ENCODE data around the gene USP36.

Gene USP36

GRCh38 chr17:78771758-78772382 is 68.7 kb downstream of the USP36 start:
- intact Hi-C loops (cut with DNase I; ENCODE audit: low total_unique reads) = no loop called here
- Histone ChIP-seq H3K27me3 (no peaks in the 10 kb centered on the region), H3K4me1 (peaks cover 0 to 7% (median 0%) of the 10 kb centered on the region in 4 donors), H3K4me3 (no peak overlapping the region), H3K36me3 (no peaks in the 10 kb centered on the region), H3K27ac (no peak overlapping the region), H3K9me3 (no peaks in the 10 kb centered on the region)
- no peak for DNase-seq
- TF ChIP-seq CTCF (IDR thresholded peaks at IDR 0.05) = no peak

DNA sequence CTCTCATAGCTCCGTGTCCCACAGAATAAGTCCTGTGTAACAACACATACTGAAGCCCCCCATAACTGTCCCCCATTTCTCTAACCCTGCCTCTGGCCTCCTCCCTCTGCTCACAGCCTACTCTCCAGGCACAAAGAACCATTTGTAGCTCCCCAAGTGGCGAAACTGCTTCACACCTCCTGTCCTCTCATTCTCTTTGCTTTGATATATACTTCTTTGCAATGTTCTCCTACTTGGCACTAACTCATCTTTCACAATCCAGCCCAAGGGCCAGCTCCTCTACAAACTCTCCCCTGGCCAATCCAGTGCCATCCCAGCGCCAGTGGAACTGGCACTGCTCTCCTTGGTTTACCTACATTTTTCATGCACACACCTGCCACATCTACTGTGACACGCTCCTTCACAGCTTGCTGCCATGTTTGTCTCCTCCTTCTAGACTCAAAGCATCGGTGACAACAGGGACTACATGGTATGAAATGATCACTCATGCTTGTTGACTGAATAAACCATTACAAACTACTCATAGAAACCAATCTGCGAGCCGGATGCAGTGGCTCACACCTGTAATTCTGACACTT is 71.3 kb downstream of the USP36 start:
- Histone ChIP-seq H3K27me3 (no peaks in the 10 kb centered on the region), H3K36me3 (no peaks in the 10 kb centered on the region), H3K9me3 (no peaks in the 10 kb centered on the region), H3K4me3 (no peak overlapping the region), H3K27ac (no peak overlapping the region), H3K4me1 (peaks cover 0 to 7% (median 2%) of the 10 kb centered on the region in 4 donors)
- no peak for TF ChIP-seq CTCF (IDR thresholded peaks at IDR 0.05)
- DNase-seq = no peak
- intact Hi-C loops (cut with DNase I; ENCODE audit: low total_unique reads) = no loop called here

DNA sequence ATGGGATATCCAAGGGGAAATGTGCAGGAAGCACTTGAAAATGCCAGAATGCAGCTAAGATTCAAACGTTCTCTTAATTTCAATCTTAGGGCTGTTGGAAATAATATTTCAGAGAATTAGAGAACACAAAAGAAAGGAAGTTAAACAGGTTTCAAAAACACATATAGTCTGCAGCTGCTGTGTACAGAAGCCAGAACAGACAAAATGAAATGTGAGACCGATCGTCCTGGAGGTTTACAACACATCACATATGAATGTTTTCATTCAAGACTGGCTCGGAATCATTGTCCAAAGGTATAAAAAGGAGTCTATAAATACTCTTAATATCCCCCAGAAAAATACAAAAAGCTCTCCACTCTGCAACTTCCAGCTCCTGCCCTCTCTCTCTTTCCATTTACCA is 72.8 kb downstream of the USP36 start:
- DNase-seq = no peak

DNA sequence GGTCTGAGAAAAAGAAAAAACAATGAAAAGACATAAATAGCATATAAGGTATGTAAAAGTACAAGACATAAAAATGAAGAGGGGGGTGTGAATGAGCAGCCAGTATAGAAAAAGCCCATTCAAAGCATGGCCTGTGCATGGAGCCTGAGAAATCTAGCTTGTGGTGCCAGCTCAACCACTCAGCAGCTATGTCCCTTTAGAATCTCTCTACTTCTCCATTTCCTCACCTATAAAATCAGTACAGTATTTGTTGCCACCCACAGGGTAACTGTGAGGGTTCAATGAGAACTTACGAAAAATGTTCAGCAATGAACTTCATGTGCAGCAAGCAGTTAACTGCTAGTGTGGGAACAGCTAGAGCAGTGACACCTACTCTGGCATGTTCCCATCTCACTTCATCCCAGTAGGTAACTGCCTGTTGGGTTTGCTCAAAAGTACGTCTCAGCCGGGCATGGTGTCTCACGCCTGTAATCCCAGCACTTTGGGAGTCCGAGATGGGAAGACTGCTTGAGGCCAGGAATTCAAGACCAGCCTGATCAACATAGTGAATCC is 73.8 kb downstream of the USP36 start:
- H3K27ac ChIP-seq = no peak overlapping the region
- H3K9me3 ChIP-seq = no peaks in the 10 kb centered on the region
- intact Hi-C loops (cut with DNase I; ENCODE audit: low total_unique reads) = no loop called here
- peaks cover 0 to 7% (median 2%) of the 10 kb centered on the region in 4 donors for H3K4me1 ChIP-seq
- no peak overlapping the region for H3K4me3 ChIP-seq
- no peaks in the 10 kb centered on the region for H3K36me3 ChIP-seq
- no peak for TF ChIP-seq CTCF (IDR thresholded peaks at IDR 0.05)
- no peak for DNase-seq
- no peaks in the 10 kb centered on the region for H3K27me3 ChIP-seq

More for the DNA sequence above, 72.8 kb downstream of the USP36 start:
- Histone ChIP-seq H3K27me3 (no peaks in the 10 kb centered on the region), H3K36me3 (no peaks in the 10 kb centered on the region), H3K4me1 (peaks cover 0 to 7% (median 2%) of the 10 kb centered on the region in 4 donors), H3K4me3 (no peak overlapping the region), H3K27ac (no peak overlapping the region), H3K9me3 (no peaks in the 10 kb centered on the region)
- intact Hi-C loops (cut with DNase I; ENCODE audit: low total_unique reads) = no loop called here
- TF ChIP-seq CTCF (IDR thresholded peaks at IDR 0.05) = no peak

- Histone ChIP-seq H3K4me3 (no peak overlapping the region), H3K36me3 (no peaks in the 10 kb centered on the region), H3K4me1 (peaks cover 0 to 7% (median 2%) of the 10 kb centered on the region in 4 donors), H3K27me3 (no peaks in the 10 kb centered on the region), H3K9me3 (no peaks in the 10 kb centered on the region), H3K27ac (no peak overlapping the region)
- no peak for TF ChIP-seq CTCF (IDR thresholded peaks at IDR 0.05)
- intact Hi-C loops (cut with DNase I; ENCODE audit: low total_unique reads) = no loop called here
- DNase-seq = no peak
Observed at GRCh38 chr17:78766225-78766624, 74.4 kb downstream of the USP36 start.

Measured in tibial artery (tissue), 4 donors.